Left lung (tissue), 10 donors: ENCODE measurements around the gene SLC9A3. TPM values are rescaled to one million over a fixed set of nuclear protein-coding genes. Genes with fewer than 3 reads are reported as not detected.

Experiments used
- ATAC-seq: fragments of 200-7000 bp; cut with Tn5 transposase; one replicate; pipeline ENCODE4 v1.9.1; 2020; ENCODE audit warnings: moderate library complexity
- DNase-seq, 4 donors: peaks; one replicate each; pipeline ENCODE4 v3.0.0-alpha.2; 2013 to 2020
- H3K27ac ChIP-seq, 2 donors: fragments of 200-600 bp; sonication (generic) in 1 of 2; one replicate each; pipeline versions ENCODE4 v1.5.0 to v1.8.0; 2020 to 2021
- H3K27me3 ChIP-seq, 2 donors: fragments of 200-600 bp; sonication (generic) in 1 of 2; one replicate each; pipeline versions ENCODE4 v1.5.0 to v1.8.0; 2020 to 2021
- H3K36me3 ChIP-seq, 2 donors: fragments of 200-600 bp; sonication (generic) in 1 of 2; one replicate each; pipeline versions ENCODE4 v1.5.0 to v1.8.0; 2020 to 2021
- H3K4me1 ChIP-seq, 2 donors: fragments of 200-600 bp; one replicate each; pipeline ENCODE4 v1.8.0; 2021
- H3K4me3 ChIP-seq, 2 donors: fragments of 200-600 bp; sonication (generic) in 1 of 2; one replicate each; pipeline versions ENCODE4 v1.5.0 to v1.8.0; 2020 to 2021; ENCODE audit warnings: mild to moderate bottlenecking in 1 of 2
- H3K9me3 ChIP-seq, 2 donors: fragments of 200-600 bp; sonication (generic) in 1 of 2; one replicate each; pipeline versions ENCODE4 v1.5.0 to v1.8.0; 2020 to 2021
- CTCF ChIP-seq, 2 donors: fragments of 200-600 bp; sonication (generic) in 1 of 2; IDR thresholded peaks; one replicate each; pipeline versions ENCODE4 v1.5.0 to v1.8.0; 2021; ENCODE audit warnings: antibody characterized with exemption in 2 of 2
- intact Hi-C, 2 donors: fragments of 100-400 bp; cut with DNase I; formaldehyde crosslinking; loops; one replicate each; pipeline versions ENCODE4 v1.11.2 to v1.14.2; 2022
- polyA plus RNA-seq, 6 donors: library from polyadenylated mRNA; unstranded; fragments of 120-200 nt; gene quantifications; one replicate each; pipeline ENCODE4 v1.2.1, GENCODE V29; 2013; ENCODE audit not compliant: insufficient read length in 6 of 6
- total RNA-seq, 2 donors: library from RNA; stranded (reverse); fragmentation: NEBNext Ultra II Directional; extraction: Animal tissue kit (Norgen Biotek cat#: 25700); gene quantifications; one replicate each; pipeline ENCODE4 v1.2.1, GENCODE V29; 2021
- donor health status: DM: no; HTN: yes; CAD: no.
- donor health status: DM: no; HTN: no; CAD: no.

Gene SLC9A3
- total and polyA plus RNA-seq, 8 donors = 0.99 to 4.3 (median 2.9) TPM

GRCh38 chr5:523441-524222 lies 617 bp downstream of the SLC9A3 start:
- ATAC-seq (no peak), DNase-seq (peak in 1 of 4 donors; percentile 78)
- H3K36me3 ChIP-seq = no peaks in the 10 kb centered on the region
- H3K9me3 ChIP-seq = no peaks in the 10 kb centered on the region
- intact Hi-C loops = no loop called here
- no peak overlapping the region for H3K4me3 ChIP-seq
- peaks cover 0 to 16% of the 10 kb centered on the region in 2 donors for H3K4me1 ChIP-seq
- no peak for TF ChIP-seq CTCF (IDR thresholded peaks at IDR 0.05)
- peaks cover 71 to 100% of the 10 kb centered on the region in 2 donors for H3K27me3 ChIP-seq
- no peak overlapping the region for H3K27ac ChIP-seq

GRCh38 chr5:522899-523440 lies 1.3 kb downstream of the SLC9A3 start:
- Histone ChIP-seq H3K27me3 (peaks cover 64 to 100% of the 10 kb centered on the region in 2 donors), H3K4me3 (no peak overlapping the region), H3K9me3 (no peaks in the 10 kb centered on the region), H3K27ac (no peak overlapping the region), H3K36me3 (no peaks in the 10 kb centered on the region), H3K4me1 (peaks cover 0 to 16% of the 10 kb centered on the region in 2 donors)
- intact Hi-C loops = no loop called here
- ATAC-seq (peak; percentile 47), DNase-seq (peak in 2 of 4 donors; percentile 72 to 74)
- TF ChIP-seq CTCF (IDR thresholded peaks at IDR 0.05) = no peak

- no peak for ATAC-seq
- DNase-seq = peak in 1 of 4 donors; percentile 65
- no peak for TF ChIP-seq CTCF (IDR thresholded peaks at IDR 0.05)
- Histone ChIP-seq H3K9me3 (no peaks in the 10 kb centered on the region), H3K36me3 (no peaks in the 10 kb centered on the region), H3K4me1 (peaks cover 0 to 16% of the 10 kb centered on the region in 2 donors), H3K27ac (no peak overlapping the region), H3K4me3 (no peak overlapping the region), H3K27me3 (peaks cover 56 to 100% of the 10 kb centered on the region in 2 donors)
- intact Hi-C loops = no loop called here
These were observed 2.1 kb downstream of the SLC9A3 start for GRCh38 chr5:522116-522515.

GRCh38 chr5:521680-522079 lies 2.6 kb downstream of the SLC9A3 start:
- Histone ChIP-seq H3K4me1 (peaks cover 0 to 16% of the 10 kb centered on the region in 2 donors), H3K27ac (no peak overlapping the region), H3K4me3 (no peak overlapping the region), H3K27me3 (peaks cover 51 to 100% of the 10 kb centered on the region in 2 donors), H3K9me3 (no peaks in the 10 kb centered on the region), H3K36me3 (no peaks in the 10 kb centered on the region)
- DNase-seq (peak in 1 of 4 donors; percentile 72), ATAC-seq (no peak)
- TF ChIP-seq CTCF (IDR thresholded peaks at IDR 0.05) = no peak
- intact Hi-C loops = no loop called here

GRCh38 chr5:520850-521226 lies 3.4 kb downstream of the SLC9A3 start:
- peaks cover 0 to 16% of the 10 kb centered on the region in 2 donors for H3K4me1 ChIP-seq
- no peak for TF ChIP-seq CTCF (IDR thresholded peaks at IDR 0.05)
- H3K4me3 ChIP-seq = no peak overlapping the region
- peak in 1 of 4 donors; percentile 55 for DNase-seq
- no peak for ATAC-seq
- no peak overlapping the region for H3K27ac ChIP-seq
- no peaks in the 10 kb centered on the region for H3K36me3 ChIP-seq
- intact Hi-C loops = no loop called here
- no peaks in the 10 kb centered on the region for H3K9me3 ChIP-seq
- peaks cover 44 to 99% of the 10 kb centered on the region in 2 donors for H3K27me3 ChIP-seq
